Activated CD8-positive, alpha-beta memory T cell treated with anti-CD3 and anti-CD28 coated beads, Interleukin-2, amount 50 U/mL, for 48 hours (primary cell): Measurements from ENCODE around the gene PLEKHA7.
"Not testable (repeated sequence)": the region's sequence is repeated elsewhere in the genome, so short reads cannot be mapped to it uniquely, and the experiment has no call there.

Experiments
- DNase-seq: peaks from one replicate; pipeline ENCODE4 v3.0.0-alpha.2; 2020

PLEKHA7 gene

DNA sequence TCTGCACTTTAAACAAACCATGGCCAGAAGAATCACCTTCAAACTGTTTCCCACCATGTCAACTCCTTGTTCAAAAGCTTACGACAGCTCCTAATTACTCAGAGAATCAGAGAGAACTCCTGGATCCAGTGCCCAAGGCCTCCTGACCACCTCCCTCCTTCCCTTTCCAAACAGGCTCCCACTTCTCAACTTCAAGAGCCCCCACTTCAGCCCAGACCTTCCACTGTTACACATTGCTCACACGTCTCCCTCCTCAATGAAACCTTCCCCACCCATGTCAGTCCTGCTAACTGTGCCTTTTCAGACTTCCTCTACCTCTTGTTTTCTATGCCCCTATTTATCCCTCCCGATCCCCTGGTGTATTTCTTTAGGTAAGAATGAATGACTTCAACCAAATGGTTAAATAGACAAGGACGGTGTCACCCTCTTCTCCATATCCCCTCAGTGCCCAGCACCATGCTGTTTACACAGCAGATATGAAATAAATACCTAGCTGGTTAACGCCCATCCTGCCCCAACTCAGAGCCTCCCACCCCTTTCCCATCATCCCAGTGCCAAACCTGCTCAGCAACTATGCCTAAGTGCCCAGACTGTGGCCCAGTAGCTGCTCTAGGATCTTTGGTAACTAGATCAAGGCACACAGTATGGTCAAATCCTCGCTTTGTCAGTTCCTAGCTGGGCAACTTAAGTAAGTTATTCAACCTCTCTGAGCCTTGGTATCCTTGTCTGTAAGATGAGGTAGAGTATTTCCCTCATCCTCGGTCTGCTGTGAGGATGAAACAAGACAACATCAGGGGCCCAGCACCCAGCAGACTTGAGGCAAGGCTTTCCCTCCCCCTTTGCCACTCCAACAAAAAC, 36.8 kb downstream of the PLEKHA7 start:
- DNase-seq, result no peak

DNA sequence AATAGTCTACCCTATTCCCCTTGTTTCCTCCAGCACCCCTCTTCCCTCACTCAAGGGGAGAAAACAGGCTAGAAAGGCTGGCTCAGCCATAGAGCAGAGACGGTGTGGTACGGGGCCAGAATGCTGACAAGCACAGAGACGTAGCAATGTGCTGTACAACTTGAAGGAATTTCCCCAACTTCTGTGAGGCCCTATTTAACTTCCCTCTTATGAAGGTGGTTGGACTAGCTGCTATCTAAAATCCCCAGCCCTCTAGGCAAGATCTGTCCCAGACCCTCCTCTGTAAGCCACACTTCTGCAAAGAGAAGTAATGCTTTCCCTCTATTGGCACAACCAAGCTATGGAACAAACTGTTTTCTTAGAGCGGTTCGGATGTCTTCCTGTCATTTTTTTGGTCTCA, 37.8 kb downstream of the PLEKHA7 start:
- no peak for DNase-seq

DNA sequence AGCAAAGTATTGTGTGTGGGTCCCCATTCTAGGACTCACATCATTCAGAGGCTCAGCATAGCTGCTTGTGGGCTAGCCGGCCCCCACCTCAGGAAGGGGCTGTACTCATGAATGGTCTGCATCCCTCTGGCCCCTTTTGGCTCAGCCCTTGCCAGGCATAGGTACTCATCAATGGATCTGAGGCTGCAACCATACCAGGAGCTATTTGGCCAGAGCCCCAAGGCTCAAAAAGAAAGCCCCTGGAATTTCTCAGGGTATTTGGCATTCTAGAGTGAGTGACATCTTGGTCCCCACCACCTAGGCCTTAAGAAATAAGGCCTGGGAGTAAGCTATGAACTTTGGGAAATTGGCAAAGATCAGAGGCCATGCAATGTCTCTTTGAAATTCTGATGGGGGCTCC, 38.3 kb downstream of the PLEKHA7 start:
- no peak for DNase-seq

DNA sequence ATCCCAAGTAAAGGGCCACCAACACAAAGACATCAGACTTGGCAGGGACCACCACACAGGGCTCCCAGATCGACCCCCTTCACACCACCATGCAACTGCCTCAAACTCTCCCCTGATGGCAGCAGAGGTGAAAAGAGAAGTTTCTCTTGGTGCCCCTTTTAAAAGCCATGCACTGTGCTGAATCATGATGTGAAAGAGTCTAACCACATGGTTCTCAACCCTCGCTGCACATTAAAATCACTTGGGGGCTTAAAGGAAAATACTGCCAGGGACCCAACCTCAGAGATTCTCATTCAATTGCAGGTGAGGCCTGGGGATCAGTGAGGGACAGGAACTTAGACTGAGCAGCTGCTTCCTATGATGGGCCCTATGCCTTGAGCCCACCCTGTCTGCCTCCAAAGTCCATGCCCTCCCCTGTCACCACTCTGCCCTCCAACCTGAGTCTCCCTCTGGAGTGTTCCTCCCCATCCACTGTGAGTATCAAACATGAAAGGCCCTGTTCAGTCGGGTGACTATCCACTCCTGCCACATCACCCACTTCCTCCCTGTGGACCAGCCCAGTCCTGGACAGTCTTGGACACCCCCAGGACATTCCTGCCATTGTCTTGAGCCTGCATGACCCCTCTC, 40.8 kb downstream of the PLEKHA7 start:
- DNase-seq, result no peak

DNA sequence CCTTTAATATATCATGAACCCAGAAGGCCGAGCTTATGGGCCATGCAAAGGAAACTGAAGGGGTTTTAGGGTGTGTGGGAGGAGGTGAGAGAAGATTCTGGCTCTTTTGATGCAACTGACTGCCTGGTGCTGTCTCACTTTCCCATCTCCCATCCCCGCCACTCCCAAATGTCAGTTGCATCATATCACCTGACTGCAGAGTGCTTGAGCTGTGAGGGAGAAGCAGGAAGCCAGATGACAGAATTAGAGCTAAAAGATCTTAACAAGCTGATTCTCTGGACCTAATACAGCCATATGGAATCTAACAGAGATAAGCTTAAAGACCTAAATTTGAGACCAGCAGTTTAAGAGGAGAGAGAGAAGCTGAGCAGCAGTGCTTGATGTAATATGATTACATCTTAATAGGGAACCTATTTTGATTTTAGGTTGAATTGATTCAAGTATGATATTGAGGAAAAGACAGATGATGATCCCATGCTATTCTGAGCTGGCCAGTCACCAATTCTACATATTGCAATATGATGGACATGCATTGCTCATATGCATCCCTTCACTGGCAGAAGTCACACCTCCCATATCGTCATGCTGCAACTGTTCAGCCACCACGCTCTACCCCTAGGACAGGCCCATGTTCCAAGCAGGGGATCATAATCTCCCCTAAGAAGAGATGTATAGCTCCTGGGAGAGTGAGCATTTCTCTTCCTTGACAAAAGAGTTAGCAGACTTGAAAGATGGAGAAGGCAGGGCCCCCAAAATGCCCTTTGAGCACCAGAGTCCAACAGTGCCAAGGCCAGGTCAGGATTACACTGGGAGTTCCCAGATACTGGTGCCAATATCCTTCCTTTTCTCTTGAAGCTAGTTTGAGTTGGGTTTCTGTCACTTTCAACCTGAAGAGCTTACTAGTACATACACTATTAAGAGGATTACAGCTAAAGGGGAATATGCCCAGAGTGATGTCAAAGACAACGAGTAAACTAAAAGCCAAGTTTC, 44.9 kb downstream of the PLEKHA7 start:
- DNase-seq, result no peak

DNA sequence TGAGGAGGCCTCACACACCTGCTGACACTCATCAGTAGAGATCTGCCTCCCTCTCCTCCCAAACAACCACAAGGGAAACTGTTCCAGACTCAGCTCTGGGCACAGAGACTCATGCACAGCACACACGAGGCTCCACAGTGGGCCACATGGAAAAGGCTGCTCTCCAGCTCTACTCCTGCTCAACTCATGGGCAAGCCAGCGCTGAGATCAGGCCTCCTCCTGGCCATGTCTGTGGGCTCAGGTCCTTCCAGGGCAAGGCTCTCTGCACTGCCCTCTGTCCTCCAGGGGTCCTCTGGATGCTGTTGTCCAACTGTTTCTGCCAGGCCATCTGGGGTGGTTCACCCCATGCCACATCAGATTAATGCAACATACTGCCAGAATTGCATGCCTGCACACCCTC, 46.0 kb downstream of the PLEKHA7 start:
- DNase-seq, result no peak

DNA sequence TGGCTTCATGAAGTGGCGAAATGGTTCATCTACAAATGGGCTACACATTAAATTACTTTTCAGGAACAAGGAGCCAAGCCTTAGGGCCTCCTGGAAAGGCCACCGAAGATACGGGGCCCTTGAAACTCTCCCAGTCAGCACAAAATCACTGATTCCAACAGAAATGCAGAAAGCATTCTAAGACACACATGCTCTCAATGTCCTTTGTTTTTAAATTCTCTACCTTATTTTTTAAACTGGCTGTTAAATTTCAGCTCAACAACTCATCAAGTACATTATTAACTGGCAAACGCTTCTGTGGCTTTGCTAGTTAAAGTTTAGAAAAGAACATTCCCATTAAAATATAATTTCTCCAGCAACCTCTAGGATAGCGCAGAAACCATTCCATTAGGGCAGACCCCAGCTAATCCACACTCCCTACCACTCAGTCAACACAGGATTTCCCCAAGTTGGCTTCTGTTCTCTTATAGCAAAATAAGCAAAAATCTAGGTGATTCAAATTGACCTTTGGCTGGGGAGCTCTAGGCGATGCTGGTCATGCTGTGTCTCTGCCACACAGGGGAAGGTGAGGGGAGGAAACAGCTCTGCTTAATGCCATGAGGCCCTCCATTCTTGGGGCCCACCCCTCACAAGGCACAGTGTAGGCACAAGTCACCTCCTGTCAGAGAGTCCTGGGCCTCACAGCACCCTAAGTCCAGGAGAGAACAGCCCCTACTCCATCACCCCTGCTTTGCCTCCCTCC, 47.1 kb downstream of the PLEKHA7 start:
- no peak for DNase-seq

DNA sequence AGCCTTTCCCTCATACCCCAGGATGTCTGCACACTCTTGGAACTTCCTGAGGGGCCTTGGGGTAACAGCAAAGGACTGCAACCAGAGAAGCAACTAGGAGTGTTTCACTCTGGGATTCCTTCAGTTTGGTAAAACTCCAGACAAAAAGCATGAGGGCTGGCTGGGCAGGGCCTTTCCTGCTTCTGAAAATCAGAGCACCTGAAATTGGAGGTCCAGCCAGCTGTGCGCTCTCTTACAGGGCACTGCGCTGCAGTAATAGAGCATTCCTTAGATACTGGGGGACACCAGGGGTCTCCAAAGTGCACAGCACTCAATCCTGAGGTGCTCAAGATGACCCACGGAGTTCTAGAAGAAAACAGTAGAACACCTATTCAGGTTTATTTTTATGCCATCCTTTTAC, 49.7 kb downstream of the PLEKHA7 start:
- no peak for DNase-seq

DNA sequence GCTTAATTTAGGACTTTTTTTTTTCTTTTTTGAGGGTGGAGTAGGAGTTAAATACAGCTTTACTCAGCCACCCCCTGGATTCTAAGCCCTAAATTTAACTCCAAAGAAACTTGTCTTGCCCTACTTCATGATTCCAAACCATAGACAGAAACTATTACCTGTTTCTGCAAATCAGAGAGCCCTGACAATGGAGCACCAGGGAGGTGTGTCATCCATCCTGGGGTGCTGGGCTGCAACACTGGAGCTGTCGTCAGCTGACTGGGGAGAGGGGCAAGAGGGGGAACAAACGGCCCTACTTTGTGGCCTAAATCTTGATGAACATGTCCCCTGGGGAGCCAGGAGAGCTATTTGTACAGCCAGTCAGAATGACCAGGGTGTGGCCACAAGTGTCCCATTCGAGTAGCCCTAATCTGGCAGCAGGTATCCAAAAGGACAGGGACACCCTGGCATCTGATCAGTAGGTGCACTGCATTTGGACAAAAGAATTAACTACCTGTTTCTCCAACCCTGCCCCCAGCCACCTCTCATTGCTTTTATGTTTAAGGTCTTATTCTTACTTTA, 50.8 kb downstream of the PLEKHA7 start:
- DNase-seq, result no peak

DNA sequence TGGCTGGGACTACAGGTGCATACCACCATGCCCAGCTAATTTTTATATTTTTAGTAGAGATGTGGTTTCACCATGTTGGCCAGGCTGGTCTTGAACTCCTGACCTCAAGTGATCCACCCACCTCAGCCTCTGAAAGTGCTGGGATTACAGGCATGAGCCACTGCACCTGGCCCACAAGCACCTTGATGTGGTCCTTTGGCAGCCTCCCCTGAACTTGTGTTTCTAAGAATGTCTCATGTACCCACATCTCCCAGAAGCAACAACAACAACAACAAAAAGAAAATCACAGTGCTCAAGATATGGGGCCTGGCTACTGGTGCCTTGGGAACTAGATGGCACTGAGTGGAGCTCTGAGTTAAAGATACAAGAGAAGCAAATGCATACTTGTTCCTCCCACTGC, 51.6 kb downstream of the PLEKHA7 start:
- DNase-seq, result not testable (repeated sequence)

DNA sequence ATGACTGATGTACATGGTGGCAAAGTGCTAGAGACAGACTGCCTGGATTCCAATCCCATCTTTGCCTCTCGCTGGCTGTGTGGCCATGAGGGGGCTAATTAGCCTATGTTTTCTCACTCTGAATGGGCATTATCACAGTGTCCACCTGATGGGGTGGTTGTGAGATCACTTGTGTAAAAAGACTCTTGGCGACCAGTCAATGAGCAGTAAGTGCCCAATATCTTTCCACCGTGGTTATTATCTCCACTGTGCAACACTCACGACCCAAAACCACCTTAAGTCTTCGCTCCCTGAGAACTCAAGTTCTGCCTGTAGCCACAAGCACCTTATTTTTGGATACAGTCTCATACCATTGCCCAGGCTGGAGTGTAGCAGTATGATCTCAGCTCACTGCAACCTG, 52.1 kb downstream of the PLEKHA7 start:
- no peak for DNase-seq

DNA sequence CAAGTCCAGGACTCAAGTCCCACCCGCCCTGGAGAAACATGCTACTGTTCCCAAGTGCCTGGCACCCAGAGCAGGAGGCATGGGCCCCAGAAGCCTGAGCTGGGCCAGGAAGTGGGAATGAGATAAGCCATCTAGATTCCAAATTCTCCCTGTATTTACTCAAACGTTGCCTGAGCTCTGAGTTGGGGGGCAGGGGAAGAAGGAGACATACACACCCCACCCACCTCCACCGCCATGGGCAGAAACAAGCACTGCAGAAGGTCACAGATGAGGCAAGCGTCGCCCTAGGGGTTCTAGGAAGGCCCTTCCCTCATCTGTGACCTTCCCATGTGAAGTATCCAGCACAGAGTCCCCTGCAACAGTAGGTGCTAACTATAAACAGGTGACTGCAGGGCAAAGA, 54.0 kb downstream of the PLEKHA7 start:
- no peak for DNase-seq

DNA sequence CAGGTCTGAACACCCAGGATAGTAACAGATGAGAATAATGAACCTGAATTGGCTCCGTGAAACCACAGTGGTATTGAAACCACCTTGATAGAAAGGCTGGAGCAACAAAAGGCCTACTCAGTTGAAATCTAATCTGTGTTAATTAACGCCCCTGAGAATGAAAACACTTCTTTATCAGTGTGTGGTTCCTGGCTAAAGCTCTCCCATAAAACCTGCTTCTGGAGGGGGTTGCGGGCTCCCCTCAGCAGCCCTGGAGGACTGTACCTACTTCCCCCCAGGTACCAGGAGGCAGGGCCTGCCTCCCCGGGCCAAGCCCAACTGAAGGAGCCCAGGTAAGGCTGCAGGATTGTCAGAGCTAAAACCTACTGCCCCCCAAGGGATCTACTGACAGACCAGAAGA, 54.6 kb downstream of the PLEKHA7 start:
- DNase-seq, result no peak

DNA sequence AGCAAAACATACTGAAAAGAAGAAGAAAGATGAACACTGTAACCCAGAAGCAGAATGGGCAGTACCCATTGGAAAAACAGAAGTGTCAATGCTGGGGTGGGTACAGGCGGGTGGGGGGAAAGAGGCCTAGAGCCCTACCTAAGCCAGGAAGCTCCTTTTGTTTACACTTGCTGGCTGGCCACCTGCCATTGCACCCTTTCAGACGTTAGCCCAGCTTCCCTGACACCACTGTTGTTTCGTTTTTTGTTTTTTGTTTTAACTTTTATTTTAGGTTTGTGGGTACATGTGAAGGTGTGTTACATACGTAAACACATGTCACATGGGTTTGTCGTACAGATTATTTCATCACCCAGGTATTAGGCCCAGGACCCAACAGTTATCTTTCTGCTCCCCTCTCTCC, 55.4 kb downstream of the PLEKHA7 start:
- no peak for DNase-seq

DNA sequence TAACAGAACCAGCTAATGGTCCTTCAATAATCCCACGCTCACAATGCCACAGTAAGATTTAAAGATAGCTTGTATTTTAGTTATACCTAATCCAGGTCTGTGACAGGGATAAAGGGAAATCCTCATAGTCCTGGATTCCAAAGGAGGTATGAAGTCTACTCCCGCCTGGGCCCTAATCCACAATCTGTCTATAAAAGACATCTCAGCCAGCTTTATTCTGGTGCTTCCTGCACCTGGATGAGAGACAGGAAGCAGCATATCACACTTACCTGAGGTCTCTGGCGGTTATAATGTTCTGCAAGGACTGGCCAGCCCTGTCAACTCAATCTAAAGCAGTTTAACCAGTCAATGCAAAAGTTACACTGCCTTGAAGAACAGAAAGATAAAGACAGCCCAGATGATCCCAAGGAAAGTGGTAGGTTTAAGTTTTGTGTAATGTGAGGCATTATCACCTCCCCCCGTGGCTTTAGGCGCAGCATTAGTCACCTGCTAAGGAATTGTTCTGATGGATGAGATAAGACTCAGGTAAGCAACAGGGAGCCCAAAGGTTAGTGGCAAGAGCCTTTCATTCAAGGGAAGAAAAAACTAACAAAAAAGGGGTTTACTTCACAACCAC, 57.6 kb downstream of the PLEKHA7 start:
- no peak for DNase-seq

DNA sequence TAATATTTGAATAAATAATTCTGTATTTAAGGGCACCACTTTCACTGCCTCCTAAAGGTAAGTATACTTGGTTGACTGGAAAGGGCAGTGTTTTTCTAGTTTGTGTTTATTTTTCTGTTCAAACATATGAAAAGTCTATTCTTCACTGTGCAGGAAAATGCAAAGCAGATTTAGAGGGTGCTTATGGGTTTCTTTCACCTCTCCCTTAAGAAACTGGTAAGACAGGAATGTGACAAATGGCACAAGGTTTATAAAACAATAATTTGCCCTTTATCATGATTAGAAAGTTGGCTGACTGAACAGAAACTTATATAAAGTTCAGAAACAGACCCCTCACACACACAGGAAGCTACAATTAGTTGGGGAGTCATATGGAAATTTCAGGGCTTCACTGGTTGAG, 60.6 kb downstream of the PLEKHA7 start:
- no peak for DNase-seq

DNA sequence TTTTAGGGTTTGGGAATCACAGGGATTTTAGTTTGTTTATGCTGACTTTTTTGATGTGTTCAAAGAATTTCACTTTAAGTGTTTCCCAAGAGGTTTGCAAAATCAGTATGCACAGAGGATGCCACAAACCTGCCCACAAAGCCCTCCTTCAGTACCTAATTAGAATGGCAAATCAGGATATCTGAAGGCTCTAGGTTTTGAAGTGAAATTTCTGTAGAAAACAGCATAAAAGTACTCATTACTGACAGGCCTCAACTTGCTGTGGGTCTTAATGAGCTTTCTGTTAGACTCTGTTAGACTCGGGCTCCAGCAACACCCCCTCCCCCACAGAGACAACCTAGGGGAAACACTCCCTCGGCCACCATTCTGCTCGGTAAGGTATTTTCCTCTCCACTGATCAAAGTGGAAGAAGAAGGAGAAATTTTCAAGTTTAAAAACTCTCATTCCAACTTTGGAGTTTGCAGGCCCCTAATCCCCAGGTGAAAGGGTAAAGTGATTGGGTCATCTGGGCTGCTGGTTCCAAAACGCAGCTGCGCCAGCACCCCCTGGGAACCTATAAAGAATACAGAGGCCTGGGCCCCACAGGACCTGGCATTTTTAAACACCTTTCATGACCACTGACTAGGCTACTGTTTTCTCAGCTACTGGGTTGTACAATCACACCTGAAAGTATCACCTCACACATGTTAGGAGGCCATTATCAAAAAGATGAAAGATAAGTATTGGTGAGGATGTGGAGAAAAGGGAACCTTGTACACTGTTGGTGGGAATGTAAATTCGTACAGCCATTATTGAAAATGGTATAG, 67.5 kb downstream of the PLEKHA7 start:
- no peak for DNase-seq

DNA sequence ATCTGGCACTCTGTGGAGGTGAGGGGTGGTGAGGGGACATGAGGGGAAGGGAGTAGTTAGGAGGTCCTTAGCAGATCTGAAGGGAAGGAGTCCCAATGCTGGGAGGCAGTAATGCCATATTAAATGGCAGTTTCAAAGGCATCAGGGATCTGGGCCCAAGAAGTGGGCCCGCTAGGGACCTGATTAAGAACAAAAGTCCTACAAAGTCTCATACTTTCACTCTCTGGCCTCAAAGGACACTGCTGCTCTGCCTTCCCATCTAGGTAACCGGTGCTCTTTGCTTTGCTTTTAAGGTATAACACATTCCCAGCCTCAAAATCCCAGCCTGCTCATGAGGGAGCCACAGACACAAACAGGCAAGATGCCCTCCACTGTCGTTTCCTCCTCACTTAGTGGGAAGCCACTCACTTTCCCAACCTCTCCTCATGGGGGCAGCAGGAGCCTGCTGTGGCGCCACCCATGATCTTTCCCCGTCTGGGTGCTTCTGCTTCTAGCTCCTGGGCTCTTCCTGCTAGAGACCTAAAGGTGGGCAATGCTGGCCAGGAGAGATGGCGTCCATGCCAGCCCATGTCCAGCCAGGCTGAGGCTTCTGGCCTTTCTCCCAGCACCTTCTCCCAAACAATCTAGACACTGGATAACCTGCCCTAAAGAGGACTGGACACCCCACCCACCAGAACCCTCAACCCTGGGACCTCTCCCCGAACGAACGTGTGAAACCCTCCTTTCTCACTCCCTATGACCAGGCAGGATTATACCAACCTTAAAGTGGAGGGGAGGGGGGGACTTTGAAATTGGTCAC, 68.3 kb downstream of the PLEKHA7 start:
- peak; percentile 62 for DNase-seq

DNA sequence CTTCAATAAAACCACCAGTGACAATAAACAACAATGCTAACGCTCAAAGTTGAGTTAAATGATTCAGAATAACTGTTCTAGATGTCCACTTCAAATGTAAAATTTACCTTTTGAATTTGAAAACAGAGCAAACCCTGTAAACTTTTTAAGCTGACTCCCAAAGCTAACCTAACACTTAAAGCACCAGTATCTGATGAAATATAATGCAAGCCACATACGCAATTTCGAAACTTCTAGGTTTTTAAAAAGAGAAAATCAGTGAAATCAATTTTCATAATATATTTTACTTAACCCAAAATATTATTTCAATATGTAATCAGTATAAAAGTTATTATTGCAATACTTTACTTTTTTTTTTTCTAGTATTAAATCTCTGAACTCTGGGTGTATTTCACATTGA, 71.3 kb downstream of the PLEKHA7 start:
- no peak for DNase-seq

DNA sequence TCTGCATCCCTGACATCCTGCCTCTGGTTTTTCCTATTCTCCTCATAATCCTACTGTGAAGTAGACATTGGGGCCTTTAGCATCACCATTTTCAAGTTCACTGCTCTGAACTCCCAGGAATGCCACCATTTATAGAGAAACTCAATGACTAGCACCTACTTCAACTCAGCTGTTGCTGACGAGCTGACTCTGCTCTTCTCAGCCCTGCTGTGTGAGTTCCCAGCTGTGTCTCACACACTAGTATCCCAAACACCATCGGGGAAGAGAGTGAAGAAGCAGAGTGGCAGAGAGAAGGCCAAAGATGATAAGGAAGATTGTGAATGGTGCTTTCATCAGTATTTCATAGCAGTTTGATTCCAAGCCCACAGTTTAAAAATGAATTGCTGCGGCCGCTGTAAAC, 71.9 kb downstream of the PLEKHA7 start:
- no peak for DNase-seq
